Fibroblast of peridontal ligament (primary cell): ENCODE results near the gene EGFLAM.

Source experiments
- DNase-seq: peaks from one replicate; pipeline ENCODE4 v3.0.0-alpha.2; 2010; ENCODE audit errors: extremely low read depth

Gene EGFLAM

GRCh38 chr5:38258319-38259061, at the start of gene EGFLAM:
Gene EGFLAM, plus strand, starts transcription at chr5:38258559. Its CDS starts 196 bp downstream, at chr5:38258755.
- no peak for DNase-seq

GRCh38 chr5:38208782-38209378, 49.5 kb upstream of the EGFLAM start:
- peak; percentile 53 for DNase-seq

GRCh38 chr5:38210676-38211353, 47.5 kb upstream of the EGFLAM start:
- DNase-seq = no peak

GRCh38 chr5:38211354-38211710, 47.0 kb upstream of the EGFLAM start:
- DNase-seq = no peak

GRCh38 chr5:38212307-38212706, 46.1 kb upstream of the EGFLAM start:
- DNase-seq = no peak

- no peak for DNase-seq
Observed at GRCh38 chr5:38226091-38226490, 32.3 kb upstream of the EGFLAM start.

GRCh38 chr5:38228914-38229313, 29.4 kb upstream of the EGFLAM start:
- no peak for DNase-seq

- no peak for DNase-seq
Observed at GRCh38 chr5:38234737-38235136, 23.6 kb upstream of the EGFLAM start.

- DNase-seq = no peak
Observed at GRCh38 chr5:38237681-38238080, 20.7 kb upstream of the EGFLAM start.

GRCh38 chr5:38240212-38240611, 18.1 kb upstream of the EGFLAM start:
- DNase-seq = no peak

GRCh38 chr5:38241655-38242054, 16.7 kb upstream of the EGFLAM start:
- DNase-seq = no peak

- DNase-seq = no peak
Observed at GRCh38 chr5:38245307-38245706, 13.1 kb upstream of the EGFLAM start.

GRCh38 chr5:38249301-38249700, 9.1 kb upstream of the EGFLAM start:
- no peak for DNase-seq

- no peak for DNase-seq
Observed at GRCh38 chr5:38249812-38250211, 8.5 kb upstream of the EGFLAM start.

- DNase-seq = no peak
Observed at GRCh38 chr5:38250763-38251448, 7.5 kb upstream of the EGFLAM start.

- no peak for DNase-seq
Observed at GRCh38 chr5:38253759-38254158, 4.6 kb upstream of the EGFLAM start.

- DNase-seq = no peak
Observed at GRCh38 chr5:38257308-38258041, 884 bp upstream of the EGFLAM start.

GRCh38 chr5:38258042-38258318, 379 bp upstream of the EGFLAM start:
- no peak for DNase-seq

GRCh38 chr5:38259062-38259808, 876 bp downstream of the EGFLAM start:
- no peak for DNase-seq

- DNase-seq = no peak
Observed at GRCh38 chr5:38259809-38260160, 1.4 kb downstream of the EGFLAM start.

- no peak for DNase-seq
Observed at GRCh38 chr5:38263983-38264382, 5.6 kb downstream of the EGFLAM start.
